ENCODE measurements around the gene WDR20.
"Not testable (repeated sequence)": the region's sequence is repeated elsewhere in the genome, so short reads cannot be mapped to it uniquely, and the experiment has no call there.

WDR20 gene

GRCh38 chr14:102131741-102132140, 8.0 kb upstream of the WDR20 start:
- no peak for DNase-seq (ENCODE audit: low read depth in 2 of 2)

GRCh38 chr14:102134021-102134420, 5.7 kb upstream of the WDR20 start:
- not testable (repeated sequence) for DNase-seq (ENCODE audit: low read depth in 2 of 2)

- DNase-seq (ENCODE audit: low read depth in 2 of 2) = not testable (repeated sequence)
Measured at GRCh38 chr14:102134719-102135118, 5.0 kb upstream of the WDR20 start.

GRCh38 chr14:102135456-102135855, 4.2 kb upstream of the WDR20 start:
- not testable (repeated sequence) for DNase-seq (ENCODE audit: low read depth in 2 of 2)

GRCh38 chr14:102138535-102138934, 1.2 kb upstream of the WDR20 start:
- no peak for DNase-seq (ENCODE audit: low read depth in 2 of 2)

- no peak for DNase-seq (ENCODE audit: low read depth in 2 of 2)
Measured at GRCh38 chr14:102138961-102139285, 774 bp upstream of the WDR20 start.

- DNase-seq (ENCODE audit: low read depth in 2 of 2) = peak; percentile 5 to 12
Measured at GRCh38 chr14:102140027-102140749, 491 bp downstream of the WDR20 start.

- DNase-seq (ENCODE audit: low read depth in 2 of 2) = no peak
Measured at GRCh38 chr14:102140750-102141145, 1.1 kb downstream of the WDR20 start.

GRCh38 chr14:102141797-102142196, 2.1 kb downstream of the WDR20 start:
- no peak for DNase-seq (ENCODE audit: low read depth in 2 of 2)

GRCh38 chr14:102144914-102145313, 5.2 kb downstream of the WDR20 start:
- no peak for DNase-seq (ENCODE audit: low read depth in 2 of 2)

GRCh38 chr14:102145395-102145794, 5.7 kb downstream of the WDR20 start:
- DNase-seq (ENCODE audit: low read depth in 2 of 2) = no peak

GRCh38 chr14:102146423-102146822, 6.7 kb downstream of the WDR20 start:
- no peak for DNase-seq (ENCODE audit: low read depth in 2 of 2)

- DNase-seq (ENCODE audit: low read depth in 2 of 2) = no peak
Measured at GRCh38 chr14:102150083-102150482, 10.4 kb downstream of the WDR20 start.

- no peak for DNase-seq (ENCODE audit: low read depth in 2 of 2)
Measured at GRCh38 chr14:102150744-102151143, 11.0 kb downstream of the WDR20 start.

- not testable (repeated sequence) for DNase-seq (ENCODE audit: low read depth in 2 of 2)
Measured at GRCh38 chr14:102151411-102151810, 11.7 kb downstream of the WDR20 start.

- no peak for DNase-seq (ENCODE audit: low read depth in 2 of 2)
Measured at GRCh38 chr14:102154121-102154520, 14.4 kb downstream of the WDR20 start.

GRCh38 chr14:102154821-102155549, 15.3 kb downstream of the WDR20 start:
- DNase-seq (ENCODE audit: low read depth in 2 of 2) = no peak

- no peak for DNase-seq (ENCODE audit: low read depth in 2 of 2)
Measured at GRCh38 chr14:102157346-102157745, 17.6 kb downstream of the WDR20 start.

- DNase-seq (ENCODE audit: low read depth in 2 of 2) = no peak
Measured at GRCh38 chr14:102158797-102159196, 19.1 kb downstream of the WDR20 start.

- no peak for DNase-seq (ENCODE audit: low read depth in 2 of 2)
Measured at GRCh38 chr14:102159841-102160240, 20.1 kb downstream of the WDR20 start.

- DNase-seq (ENCODE audit: low read depth in 2 of 2) = no peak
Measured at GRCh38 chr14:102162487-102162886, 22.8 kb downstream of the WDR20 start.

- no peak for DNase-seq (ENCODE audit: low read depth in 2 of 2)
Measured at GRCh38 chr14:102164241-102164641, 24.5 kb downstream of the WDR20 start.

- DNase-seq (ENCODE audit: low read depth in 2 of 2) = no peak
Measured at GRCh38 chr14:102164965-102165364, 25.3 kb downstream of the WDR20 start.

Measured in stimulated activated CD4-positive, alpha-beta T cell treated with anti-CD3 and anti-CD28 coated beads, Interleukin-12 subunit alpha, Interleukin-12 subunit beta, amount 100 ng/mL, for 24 hours (primary cell).